A549 (cell line): Measurements from ENCODE around the gene CIB4.

ENCODE experiments used
- EHMT2 ChIP-seq: fragments of 200-600 bp; sonication (generic); IDR thresholded peaks from 2 replicates; pipeline ENCODE4 v1.6.1; 2016; ENCODE audit warnings: antibody characterized with exemption, low read depth, mild to moderate bottlenecking, moderate library complexity
- HOXB5 ChIP-seq: fragments of 250-450 bp; sonication (Bioruptor Pico); IDR thresholded peaks from 2 replicates; pipeline ENCODE4 v1.5.0; 2020; ENCODE audit warnings: mild to moderate bottlenecking, moderate library complexity
- KDM5A ChIP-seq: fragments of 200-600 bp; sonication (generic); IDR thresholded peaks from 2 replicates; pipeline ENCODE4 v1.6.1; 2016; ENCODE audit warnings: antibody characterized with exemption, mild to moderate bottlenecking
- MAFK ChIP-seq: fragments of 450-650 bp; IDR thresholded peaks from 2 replicates; pipeline ENCODE4 v1.6.1; 2014; ENCODE audit not compliant: partially characterized antibody
- POLR2A ChIP-seq: IDR thresholded peaks from 2 replicates; pipeline ENCODE4 v1.6.1; 2012; ENCODE audit warnings: mild to moderate bottlenecking, low read length
- POLR2AphosphoS2 ChIP-seq: conservative IDR thresholded peaks from 2 replicates; pipeline ENCODE4 v1.6.1; 2012; ENCODE audit warnings: low read length, improper control_type of control experiment, inconsistent platforms
- ZFP36 ChIP-seq: fragments of 450-650 bp; IDR thresholded peaks from 2 replicates; pipeline ENCODE4 v1.6.1; 2014; ENCODE audit warnings: borderline replicate concordance; ENCODE audit not compliant: partially characterized antibody
- TF ChIP-seq, protein P1 (sequence below): fragments of 200-600 bp; sonication (generic); IDR thresholded peaks from 2 replicates; pipeline ENCODE4 v1.6.1; 2016; ENCODE audit warnings: antibody characterized with exemption, mild to moderate bottlenecking, moderate library complexity
- TF ChIP-seq, protein P2 (sequence below): fragments of >200 bp; sonication (Bioruptor Twin); formaldehyde crosslinking; IDR thresholded peaks from 3 replicates; pipeline ENCODE4 v1.5.1; 2016

DNA sequence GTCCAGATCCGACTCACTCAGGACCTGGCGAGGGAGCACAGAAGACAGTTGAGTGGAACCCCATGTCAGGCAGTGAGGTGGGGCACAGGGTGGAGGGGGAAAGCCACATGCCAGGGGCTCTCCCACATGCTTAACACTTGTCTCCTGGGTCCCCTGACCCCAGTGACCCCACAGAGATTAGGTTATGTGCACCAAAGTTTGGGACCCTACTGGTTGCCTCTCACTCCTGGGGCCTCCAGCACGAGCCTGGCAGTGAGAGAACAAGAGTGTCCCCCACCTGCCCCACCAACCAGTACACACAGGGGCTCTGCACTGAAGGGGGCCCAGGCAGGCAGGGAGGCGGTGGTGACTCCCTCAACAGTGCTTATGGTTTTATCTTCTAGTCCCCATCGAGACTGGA lies 58.3 kb downstream of the CIB4 start:
- TF ChIP-seq POLR2A: no peak
- TF ChIP-seq, protein P1, sequence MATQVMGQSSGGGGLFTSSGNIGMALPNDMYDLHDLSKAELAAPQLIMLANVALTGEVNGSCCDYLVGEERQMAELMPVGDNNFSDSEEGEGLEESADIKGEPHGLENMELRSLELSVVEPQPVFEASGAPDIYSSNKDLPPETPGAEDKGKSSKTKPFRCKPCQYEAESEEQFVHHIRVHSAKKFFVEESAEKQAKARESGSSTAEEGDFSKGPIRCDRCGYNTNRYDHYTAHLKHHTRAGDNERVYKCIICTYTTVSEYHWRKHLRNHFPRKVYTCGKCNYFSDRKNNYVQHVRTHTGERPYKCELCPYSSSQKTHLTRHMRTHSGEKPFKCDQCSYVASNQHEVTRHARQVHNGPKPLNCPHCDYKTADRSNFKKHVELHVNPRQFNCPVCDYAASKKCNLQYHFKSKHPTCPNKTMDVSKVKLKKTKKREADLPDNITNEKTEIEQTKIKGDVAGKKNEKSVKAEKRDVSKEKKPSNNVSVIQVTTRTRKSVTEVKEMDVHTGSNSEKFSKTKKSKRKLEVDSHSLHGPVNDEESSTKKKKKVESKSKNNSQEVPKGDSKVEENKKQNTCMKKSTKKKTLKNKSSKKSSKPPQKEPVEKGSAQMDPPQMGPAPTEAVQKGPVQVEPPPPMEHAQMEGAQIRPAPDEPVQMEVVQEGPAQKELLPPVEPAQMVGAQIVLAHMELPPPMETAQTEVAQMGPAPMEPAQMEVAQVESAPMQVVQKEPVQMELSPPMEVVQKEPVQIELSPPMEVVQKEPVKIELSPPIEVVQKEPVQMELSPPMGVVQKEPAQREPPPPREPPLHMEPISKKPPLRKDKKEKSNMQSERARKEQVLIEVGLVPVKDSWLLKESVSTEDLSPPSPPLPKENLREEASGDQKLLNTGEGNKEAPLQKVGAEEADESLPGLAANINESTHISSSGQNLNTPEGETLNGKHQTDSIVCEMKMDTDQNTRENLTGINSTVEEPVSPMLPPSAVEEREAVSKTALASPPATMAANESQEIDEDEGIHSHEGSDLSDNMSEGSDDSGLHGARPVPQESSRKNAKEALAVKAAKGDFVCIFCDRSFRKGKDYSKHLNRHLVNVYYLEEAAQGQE: no peak
- no peak for TF ChIP-seq KDM5A
- TF ChIP-seq, protein P2, sequence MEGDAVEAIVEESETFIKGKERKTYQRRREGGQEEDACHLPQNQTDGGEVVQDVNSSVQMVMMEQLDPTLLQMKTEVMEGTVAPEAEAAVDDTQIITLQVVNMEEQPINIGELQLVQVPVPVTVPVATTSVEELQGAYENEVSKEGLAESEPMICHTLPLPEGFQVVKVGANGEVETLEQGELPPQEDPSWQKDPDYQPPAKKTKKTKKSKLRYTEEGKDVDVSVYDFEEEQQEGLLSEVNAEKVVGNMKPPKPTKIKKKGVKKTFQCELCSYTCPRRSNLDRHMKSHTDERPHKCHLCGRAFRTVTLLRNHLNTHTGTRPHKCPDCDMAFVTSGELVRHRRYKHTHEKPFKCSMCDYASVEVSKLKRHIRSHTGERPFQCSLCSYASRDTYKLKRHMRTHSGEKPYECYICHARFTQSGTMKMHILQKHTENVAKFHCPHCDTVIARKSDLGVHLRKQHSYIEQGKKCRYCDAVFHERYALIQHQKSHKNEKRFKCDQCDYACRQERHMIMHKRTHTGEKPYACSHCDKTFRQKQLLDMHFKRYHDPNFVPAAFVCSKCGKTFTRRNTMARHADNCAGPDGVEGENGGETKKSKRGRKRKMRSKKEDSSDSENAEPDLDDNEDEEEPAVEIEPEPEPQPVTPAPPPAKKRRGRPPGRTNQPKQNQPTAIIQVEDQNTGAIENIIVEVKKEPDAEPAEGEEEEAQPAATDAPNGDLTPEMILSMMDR: no peak
- TF ChIP-seq ZFP36: no peak
- TF ChIP-seq POLR2AphosphoS2: no peak
- no peak for TF ChIP-seq HOXB5 (CRISPR knock-in tag)
- TF ChIP-seq MAFK: no peak
- no peak for TF ChIP-seq EHMT2
